Measurements from ENCODE around the gene ASXL3.

- TF ChIP-seq ARNT (IDR thresholded peaks at IDR 0.05) (no peak), SP1 (IDR thresholded peaks at IDR 0.05) (no peak), BHLHE40 (IDR thresholded peaks at IDR 0.05; ENCODE audit: borderline replicate concordance) (no peak), PKNOX1 (IDR thresholded peaks at IDR 0.05) (no peak), NFRKB (IDR thresholded peaks at IDR 0.05) (no peak), FOXK2 (IDR thresholded peaks at IDR 0.05) (no peak), LEF1 (IDR thresholded peaks at IDR 0.05; ENCODE audit: borderline replicate concordance) (no peak), ELF4 (IDR thresholded peaks at IDR 0.05) (no peak), FOXM1 (IDR thresholded peaks at IDR 0.05; ENCODE audit: borderline replicate concordance) (no peak), L3MBTL2 (conservative IDR thresholded peaks at IDR 0.05) (no peak)
These were observed 95.7 kb downstream of the ASXL3 start for GRCh38 chr18:33673689-33674088.
